Measurements from ENCODE around the gene ACTG2.
A peak's percentile ranks its signal among the peaks of the same experiment; 100 is the strongest.

Gene ACTG2

GRCh38 chr2:73914667-73915066 is 21.9 kb downstream of the ACTG2 start:
- no peak for DNase-seq (ENCODE audit: low spot score)

DNA sequence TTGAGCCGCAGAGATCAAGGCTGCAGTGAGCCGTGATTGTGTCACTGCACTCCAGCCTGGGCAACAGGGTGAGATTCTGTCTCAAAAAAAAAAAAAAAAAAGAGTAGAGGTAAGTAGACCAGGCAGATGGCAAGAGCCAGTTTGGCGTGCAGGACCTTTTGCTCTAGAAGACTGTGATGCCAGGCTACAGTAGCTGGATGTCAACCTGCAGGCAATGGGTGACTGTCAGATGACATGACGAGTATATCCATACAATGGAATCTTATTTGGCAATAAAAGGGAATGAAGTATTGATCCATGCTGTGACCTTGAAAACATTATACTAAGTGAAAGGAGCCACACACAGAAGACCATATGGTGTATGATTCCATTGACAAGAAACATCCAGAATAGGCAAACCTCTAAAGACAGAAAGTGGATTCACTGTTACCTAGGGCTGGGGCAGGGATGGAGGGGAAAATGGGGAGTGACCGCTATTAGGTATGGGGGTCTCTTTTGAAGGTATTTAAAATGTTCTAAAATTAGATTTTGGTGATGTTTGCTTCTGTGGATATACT is 22.7 kb downstream of the ACTG2 start:
- no peak for DNase-seq (ENCODE audit: low spot score)

DNA sequence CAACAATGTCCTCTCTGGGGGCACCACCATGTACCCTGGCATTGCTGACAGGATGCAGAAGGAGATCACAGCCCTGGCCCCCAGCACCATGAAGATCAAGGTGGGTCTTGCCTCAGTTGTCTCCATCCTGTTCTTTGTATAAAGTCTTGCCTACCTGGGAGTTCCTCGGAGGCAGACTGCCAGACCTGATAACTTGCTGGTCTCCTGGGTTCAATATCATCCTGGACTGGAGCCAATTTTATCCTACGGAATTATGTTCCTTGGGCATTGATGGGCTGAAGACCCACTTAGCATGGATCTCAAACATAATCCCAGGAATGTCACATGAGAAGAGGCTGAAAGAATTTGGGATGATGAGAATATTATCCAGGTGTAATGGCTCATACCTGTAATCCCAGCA is 23.9 kb downstream of the ACTG2 start:
- DNase-seq (ENCODE audit: low spot score): no peak

GRCh38 chr2:73917296-73917695 is 24.5 kb downstream of the ACTG2 start:
- no peak for DNase-seq (ENCODE audit: low spot score)

DNA sequence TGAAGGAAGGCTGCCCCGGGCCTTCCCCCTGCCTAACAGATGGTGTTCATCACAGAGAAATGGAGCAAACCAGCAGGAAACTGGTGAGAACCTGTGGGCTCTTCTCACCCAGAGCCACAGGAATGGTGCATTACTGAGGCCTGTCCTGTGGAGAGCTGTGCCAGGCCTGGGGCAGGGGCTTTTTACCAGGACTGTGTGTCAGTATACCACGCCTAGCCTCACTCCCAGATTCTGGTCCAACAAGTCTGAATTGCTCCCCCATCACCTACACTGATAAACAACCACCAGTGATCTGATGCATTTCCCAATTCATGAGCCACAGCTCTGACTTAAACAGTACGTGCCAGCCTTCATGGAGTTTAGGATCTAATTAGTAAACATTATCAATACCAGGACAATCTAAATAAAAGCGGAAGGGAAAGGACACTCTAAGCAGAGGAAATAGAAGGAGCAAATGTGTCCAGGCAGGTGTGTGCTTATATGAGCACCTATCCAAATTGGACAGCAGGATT is 24.9 kb downstream of the ACTG2 start:
- DNase-seq (ENCODE audit: low spot score): no peak

GRCh38 chr2:73918856-73919255 is 26.0 kb downstream of the ACTG2 start:
- DNase-seq (ENCODE audit: low spot score): no peak

DNA sequence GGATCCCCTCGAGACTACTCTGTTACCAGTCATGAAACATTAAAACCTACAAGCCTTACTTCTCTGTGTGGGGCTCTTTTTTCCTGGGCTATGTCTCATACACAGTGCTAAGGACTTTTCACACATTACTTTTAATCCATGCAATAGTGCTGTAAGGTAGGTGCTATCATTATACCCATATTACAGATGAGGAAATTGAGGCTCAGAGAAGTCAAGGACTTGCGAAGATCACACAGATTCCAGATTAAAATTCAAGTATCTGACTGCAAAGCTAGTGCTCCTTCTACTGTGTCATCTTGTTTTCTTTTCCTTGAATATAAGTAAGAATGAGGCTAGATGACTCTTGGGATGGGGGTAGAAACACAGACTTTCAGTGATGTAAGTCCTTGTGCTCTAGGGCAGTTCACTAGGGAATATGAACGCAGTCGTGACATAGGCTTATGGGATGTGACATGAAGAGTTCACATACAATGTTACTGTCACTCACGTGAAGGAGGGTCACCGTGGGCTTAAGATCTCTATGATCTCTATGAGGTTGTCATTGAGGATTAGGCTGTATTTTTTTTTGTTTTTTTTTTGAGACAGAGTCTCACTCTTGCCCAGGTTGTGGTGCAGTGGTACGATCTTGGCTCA is 26.9 kb downstream of the ACTG2 start:
- no peak for DNase-seq (ENCODE audit: low spot score)

- DNase-seq (ENCODE audit: low spot score): no peak
Observed at GRCh38 chr2:73920577-73921545, 28.1 kb downstream of the ACTG2 start.

DNA sequence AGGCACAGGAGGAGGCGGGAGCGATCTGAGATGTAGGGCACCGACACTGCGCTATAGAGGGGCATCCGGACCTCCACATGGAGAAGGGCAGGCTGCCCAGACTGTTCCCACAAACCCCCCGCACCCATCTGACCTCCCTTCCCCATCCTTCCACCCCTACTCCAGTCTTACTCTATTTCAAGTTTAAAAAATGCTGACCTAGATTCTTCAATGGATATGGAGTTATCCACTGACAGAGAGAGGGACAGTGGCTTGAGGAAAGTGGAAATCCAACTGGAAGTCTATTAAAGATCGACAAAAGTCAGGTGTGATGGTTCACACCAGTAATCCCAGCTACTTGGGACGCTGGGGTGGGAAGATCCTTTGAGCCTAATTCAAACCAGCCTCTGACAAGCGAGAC is 28.8 kb downstream of the ACTG2 start:
- DNase-seq (ENCODE audit: low spot score): no peak

GRCh38 chr2:73922681-73923080 is 29.9 kb downstream of the ACTG2 start:
- no peak for DNase-seq (ENCODE audit: low spot score)

- DNase-seq (ENCODE audit: low spot score): no peak
Observed at GRCh38 chr2:73925033-73925704, 32.4 kb downstream of the ACTG2 start.

DNA sequence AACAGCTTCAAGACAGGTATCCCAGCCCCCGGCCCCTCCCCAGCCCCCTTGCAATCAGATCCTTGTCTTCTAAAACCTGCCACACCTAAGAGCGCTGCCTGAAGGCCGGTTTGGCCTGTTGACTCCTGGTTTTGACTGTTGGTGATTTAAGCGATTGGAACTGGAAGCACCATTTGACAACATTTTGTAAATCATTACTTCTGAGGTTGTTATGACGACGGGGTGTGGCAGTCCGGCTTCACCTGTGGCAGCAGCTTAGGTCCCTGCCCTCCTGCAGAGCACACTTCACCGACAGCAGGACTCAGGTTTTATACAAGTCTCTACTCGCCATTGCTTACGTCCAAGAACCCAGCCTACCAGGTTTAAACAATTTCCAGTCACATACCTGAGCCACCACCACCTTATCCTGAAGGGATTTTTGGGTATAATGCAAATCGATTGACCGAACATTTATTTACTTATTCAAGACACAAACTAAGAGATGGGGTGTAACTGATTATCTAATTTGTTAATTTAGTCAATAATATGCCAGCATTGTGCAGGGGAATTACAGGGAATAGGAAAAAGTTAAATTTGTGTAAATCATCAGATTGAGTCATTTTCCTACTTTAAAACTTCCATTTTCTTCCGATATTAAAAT is 33.2 kb downstream of the ACTG2 start:
- no peak for DNase-seq (ENCODE audit: low spot score)

DNA sequence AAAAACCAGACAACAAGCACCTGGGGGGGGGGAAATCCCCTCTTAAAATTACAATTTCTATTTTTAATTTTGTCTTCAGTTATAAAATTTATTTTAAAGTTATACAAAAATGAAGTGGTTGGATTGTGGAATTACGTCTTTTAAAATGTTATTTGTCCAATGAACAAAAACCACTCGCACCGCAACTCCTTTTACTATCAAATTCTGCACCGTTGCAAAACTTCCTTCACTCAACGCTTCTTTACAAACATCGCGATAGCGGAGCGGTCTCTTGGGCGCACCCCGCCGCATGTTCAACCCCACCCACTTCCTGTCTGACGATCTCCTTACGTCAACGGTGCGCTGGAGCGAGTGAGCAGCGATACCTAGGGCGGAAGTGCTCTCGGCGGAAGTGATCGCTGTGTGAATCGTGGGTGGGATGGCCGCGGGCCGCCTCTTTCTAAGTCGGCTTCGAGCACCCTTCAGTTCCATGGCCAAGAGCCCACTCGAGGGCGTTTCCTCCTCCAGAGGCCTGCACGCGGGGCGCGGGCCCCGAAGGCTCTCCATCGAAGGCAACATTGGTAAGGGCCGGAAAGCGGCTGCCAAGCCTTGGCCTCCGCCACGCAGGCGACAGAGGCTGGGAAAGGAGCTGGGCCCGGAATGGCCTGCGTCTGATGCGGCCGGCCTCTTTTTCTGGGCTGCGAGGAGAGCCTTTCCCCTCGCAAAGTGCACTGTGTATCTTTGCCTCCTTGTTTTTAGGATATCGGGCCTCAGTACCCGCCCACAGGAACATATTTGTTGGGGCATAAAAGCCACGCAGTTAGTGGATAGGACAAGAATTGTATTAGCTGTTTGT is 33.9 kb downstream of the ACTG2 start, which contains the start of gene DGUOK:
DGUOK (plus strand) TSS at position 388 of the 835 bp plus-strand sequence; CDS start at position 419, 31 bp downstream.
- peak; percentile 98 for DNase-seq (ENCODE audit: low spot score)

GRCh38 chr2:73927344-73927743 is 34.5 kb downstream of the ACTG2 start:
- DNase-seq (ENCODE audit: low spot score): no peak

GRCh38 chr2:73928963-73929347 is 36.1 kb downstream of the ACTG2 start:
- DNase-seq (ENCODE audit: low spot score): no peak

GRCh38 chr2:73930386-73930785 is 37.6 kb downstream of the ACTG2 start:
- DNase-seq (ENCODE audit: low spot score): no peak

- DNase-seq (ENCODE audit: low spot score): peak; percentile 60
Observed at GRCh38 chr2:73931531-73932500, 39.0 kb downstream of the ACTG2 start.

- DNase-seq (ENCODE audit: low spot score): no peak
Observed at GRCh38 chr2:73933194-73933593, 40.4 kb downstream of the ACTG2 start.

DNA sequence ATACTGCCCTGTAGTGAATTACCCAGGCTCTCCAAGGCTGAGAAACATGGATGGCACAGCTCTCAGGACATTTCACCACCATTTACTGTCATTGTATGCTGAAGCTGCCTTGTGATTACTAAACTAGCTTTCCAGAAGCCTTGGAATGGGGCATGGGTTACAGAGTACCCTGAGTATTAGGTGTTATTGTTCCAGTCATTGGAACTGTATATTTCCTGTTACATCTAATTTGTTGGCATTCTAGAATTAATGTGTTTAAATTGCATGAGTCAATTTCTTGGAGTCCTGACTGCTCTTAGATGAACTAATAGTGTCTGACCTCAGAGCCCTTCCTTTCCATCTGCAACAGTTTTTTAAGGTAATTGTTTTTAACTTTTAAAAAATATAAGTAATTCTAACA is 42.8 kb downstream of the ACTG2 start:
- DNase-seq (ENCODE audit: low spot score): no peak
